MCF 10A (cell line): ENCODE measurements around the gene DNAJC15. TPM values are rescaled to one million over a fixed set of nuclear protein-coding genes. Genes with fewer than 3 reads are reported as not detected.

Experiments used
- BruUV-seq: library from RNA; stranded (reverse); fragments of 400-500 nt; replicated peaks from 2 replicates; lab custom pipeline; 2021; lab: Mats Ljungman, UMichigan
- CTCF ChIA-PET: fragments of 300-600 bp; sonication (Branson Sonifier 250); formaldehyde crosslinking; extraction: SDS; loops from one replicate; lab custom pipeline; 2021; ENCODE audit warnings: antibody characterized with exemption, inconsistent platforms; lab: Yijun Ruan, JAX
- POLR2A ChIA-PET: fragments of 300-600, 350-650 bp; sonication (Branson Sonifier 250); formaldehyde crosslinking; extraction: SDS; loops from one replicate; lab custom pipeline; 2020; ENCODE audit warnings: antibody characterized with exemption, inconsistent platforms; lab: Yijun Ruan, JAX
- DNase-seq: peaks from one replicate; pipeline ENCODE4 v3.0.0-alpha.2; 2018; ENCODE audit not compliant: unreplicated experiment
- H3K27ac Mint-ChIP-seq: one replicate; pipeline ENCODE4 v1.8.0; 2022; ENCODE audit warnings: mild to moderate bottlenecking, low read depth, mixed read lengths; ENCODE audit not compliant: unreplicated experiment
- H3K27me3 Mint-ChIP-seq: one replicate; pipeline ENCODE4 v1.8.0; 2022; ENCODE audit warnings: mixed read lengths; ENCODE audit not compliant: insufficient read depth, unreplicated experiment
- H3K36me3 Mint-ChIP-seq: one replicate; pipeline ENCODE4 v1.8.0; 2022; ENCODE audit warnings: mild to moderate bottlenecking, moderate library complexity, mixed read lengths; ENCODE audit not compliant: insufficient read depth, unreplicated experiment
- H3K4me1 Mint-ChIP-seq: one replicate; pipeline ENCODE4 v1.8.0; 2022; ENCODE audit warnings: mixed read lengths; ENCODE audit not compliant: insufficient read depth, unreplicated experiment
- H3K4me3 Mint-ChIP-seq: one replicate; pipeline ENCODE4 v1.8.0; 2022; ENCODE audit warnings: mild to moderate bottlenecking, moderate library complexity, mixed read lengths; ENCODE audit not compliant: unreplicated experiment
- H3K9me3 Mint-ChIP-seq: one replicate; pipeline ENCODE4 v1.8.0; 2022; ENCODE audit warnings: mixed read lengths; ENCODE audit not compliant: unreplicated experiment
- intact Hi-C: fragments of 100-400 bp; cut with micrococcal nuclease; formaldehyde crosslinking; loops from 2 replicates; pipeline ENCODE4 v1.14.1; 2022
- total RNA-seq: library from RNA; stranded (reverse); gene quantifications from 2 replicates; pipeline ENCODE4 v1.2.3, GENCODE V29; 2022
- TF ChIP-seq, protein P1 (sequence below): fragments of 200-600 bp; IDR thresholded peaks from one replicate; pipeline ENCODE4 v1.8.0; 2022; ENCODE audit warnings: antibody characterized with exemption, mild to moderate bottlenecking; ENCODE audit not compliant: unreplicated experiment

Gene DNAJC15
- total RNA-seq, 1 experiment from 2014 or later, result 34.0 TPM

- intact Hi-C loops, result no loop called here
- ChIA-PET CTCF (no interaction called here), POLR2A (interaction anchor here (1.9 to 2.9 kb wide), 2 partner anchors 22 to 24 kb away, joined by 6 to 8 read pairs; no protein-coding TSS in a partner anchor)
- no peak for DNase-seq
- Mint-ChIP-seq H3K27me3 (no peaks in the 10 kb centered on the region), H3K4me1 (peaks cover 5% of the 10 kb centered on the region), H3K27ac (peak overlapping the region; percentile 98), H3K36me3 (peaks cover 7% of the 10 kb centered on the region), H3K4me3 (peak overlapping the region; percentile 98), H3K9me3 (no peaks in the 10 kb centered on the region)
- TF ChIP-seq, protein P1, sequence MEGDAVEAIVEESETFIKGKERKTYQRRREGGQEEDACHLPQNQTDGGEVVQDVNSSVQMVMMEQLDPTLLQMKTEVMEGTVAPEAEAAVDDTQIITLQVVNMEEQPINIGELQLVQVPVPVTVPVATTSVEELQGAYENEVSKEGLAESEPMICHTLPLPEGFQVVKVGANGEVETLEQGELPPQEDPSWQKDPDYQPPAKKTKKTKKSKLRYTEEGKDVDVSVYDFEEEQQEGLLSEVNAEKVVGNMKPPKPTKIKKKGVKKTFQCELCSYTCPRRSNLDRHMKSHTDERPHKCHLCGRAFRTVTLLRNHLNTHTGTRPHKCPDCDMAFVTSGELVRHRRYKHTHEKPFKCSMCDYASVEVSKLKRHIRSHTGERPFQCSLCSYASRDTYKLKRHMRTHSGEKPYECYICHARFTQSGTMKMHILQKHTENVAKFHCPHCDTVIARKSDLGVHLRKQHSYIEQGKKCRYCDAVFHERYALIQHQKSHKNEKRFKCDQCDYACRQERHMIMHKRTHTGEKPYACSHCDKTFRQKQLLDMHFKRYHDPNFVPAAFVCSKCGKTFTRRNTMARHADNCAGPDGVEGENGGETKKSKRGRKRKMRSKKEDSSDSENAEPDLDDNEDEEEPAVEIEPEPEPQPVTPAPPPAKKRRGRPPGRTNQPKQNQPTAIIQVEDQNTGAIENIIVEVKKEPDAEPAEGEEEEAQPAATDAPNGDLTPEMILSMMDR, result no peak
- no TSS peak for BruUV-seq
Measured at GRCh38 chr13:43022934-43023288, 475 bp upstream of the DNAJC15 start.

- Mint-ChIP-seq H3K36me3 (peaks cover 18% of the 10 kb centered on the region), H3K27me3 (no peaks in the 10 kb centered on the region), H3K27ac (peak overlapping the region; percentile 65), H3K9me3 (peaks cover 7% of the 10 kb centered on the region), H3K4me1 (peaks cover 20% of the 10 kb centered on the region), H3K4me3 (no peak overlapping the region)
- POLR2A ChIA-PET, result interaction anchor here (0.7 to 1.9 kb wide), 6 partner anchors 9 to 1893 kb away, joined by 3 to 8 read pairs (median 4); no protein-coding TSS in a partner anchor
- CTCF ChIA-PET, result no interaction called here
- intact Hi-C loops, result no loop called here
- DNase-seq, result no peak
- TF ChIP-seq, protein P1, result no peak
- no TSS peak for BruUV-seq
Measured at GRCh38 chr13:43026262-43026661, 2.9 kb downstream of the DNAJC15 start.

DNA sequence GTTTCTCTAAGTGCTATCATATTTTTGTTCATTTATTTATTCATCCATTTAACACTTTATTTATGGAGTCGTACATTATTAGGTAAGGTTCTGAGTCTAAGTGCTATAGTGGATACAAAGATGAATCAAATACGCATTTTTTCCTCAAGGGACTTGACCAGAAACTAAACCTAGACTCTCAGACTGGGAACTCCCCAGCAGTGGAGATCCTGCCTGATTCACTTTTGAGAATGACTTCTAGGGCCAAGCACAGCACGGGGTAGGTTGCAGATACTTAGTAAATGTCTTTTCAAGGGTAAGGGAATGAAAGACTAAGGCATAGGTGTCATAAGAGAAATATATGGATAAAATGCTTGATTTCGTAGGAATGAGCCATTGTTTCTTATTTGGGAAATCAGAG, 7.2 kb downstream of the DNAJC15 start:
- TF ChIP-seq, protein P1, result no peak
- no peak for DNase-seq
- peaks cover 7% of the 10 kb centered on the region for H3K9me3 Mint-ChIP-seq
- ChIA-PET CTCF (interaction anchor here (1.1 kb wide), 2 partner anchors 61 to 102 kb away, joined by 3 to 5 read pairs; no protein-coding TSS in a partner anchor), POLR2A (no interaction called here)
- no peak overlapping the region for H3K27ac Mint-ChIP-seq
- intact Hi-C loops, result no loop called here
- BruUV-seq, result no TSS peak
- H3K36me3 Mint-ChIP-seq, result peaks cover 17% of the 10 kb centered on the region
- H3K27me3 Mint-ChIP-seq, result no peaks in the 10 kb centered on the region
- peaks cover 31% of the 10 kb centered on the region for H3K4me1 Mint-ChIP-seq
- H3K4me3 Mint-ChIP-seq, result no peak overlapping the region

- peaks cover 7% of the 10 kb centered on the region for H3K9me3 Mint-ChIP-seq
- ChIA-PET CTCF (interaction anchor here (0.9 to 1.3 kb wide), 4 partner anchors 10 to 372 kb away, joined by 3 to 4 read pairs (median 3); no protein-coding TSS in a partner anchor), POLR2A (no interaction called here)
- no peaks in the 10 kb centered on the region for H3K27me3 Mint-ChIP-seq
- DNase-seq, result no peak
- H3K4me1 Mint-ChIP-seq, result peaks cover 31% of the 10 kb centered on the region
- intact Hi-C loops, result no loop called here
- peaks cover 17% of the 10 kb centered on the region for H3K36me3 Mint-ChIP-seq
- no peak overlapping the region for H3K27ac Mint-ChIP-seq
- TF ChIP-seq, protein P1, result no peak
- no peak overlapping the region for H3K4me3 Mint-ChIP-seq
- BruUV-seq, result no TSS peak
Measured at GRCh38 chr13:43031881-43032280, 8.5 kb downstream of the DNAJC15 start.
